Activated CD4-positive, alpha-beta T cell treated with anti-CD3 and anti-CD28 coated beads for 24 hours (primary cell): ENCODE measurements around the gene CHRNA9.

Experiments
- DNase-seq, 2 donors: peaks; one replicate each; pipeline ENCODE4 v3.0.0-alpha.2; 2020; ENCODE audit warnings: low read depth in 2 of 2

CHRNA9 gene

GRCh38 chr4:40340030-40340429 lies 4.9 kb downstream of the CHRNA9 start:
- no peak for DNase-seq

DNA sequence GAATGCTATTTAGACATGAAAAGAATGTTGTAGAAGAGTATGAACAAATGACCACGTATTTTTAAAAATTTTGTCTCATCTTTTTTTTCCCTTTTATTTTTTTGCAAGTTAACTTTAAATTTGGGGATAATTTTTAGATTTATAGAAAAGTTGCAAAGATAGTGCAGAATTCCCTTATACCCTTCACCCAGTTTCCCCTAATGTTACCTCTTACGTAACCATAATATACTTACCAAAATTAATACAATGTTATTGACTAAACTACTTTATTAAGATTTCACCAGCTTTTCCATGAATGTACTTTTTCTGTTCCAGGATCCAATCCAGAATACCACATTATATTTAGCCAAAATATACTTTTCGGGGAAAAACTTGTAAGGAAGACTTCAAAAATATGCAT lies 12.3 kb downstream of the CHRNA9 start:
- DNase-seq: no peak

- no peak for DNase-seq
Observed at GRCh38 chr4:40348000-40348399, 12.9 kb downstream of the CHRNA9 start.

- DNase-seq: no peak
Observed at GRCh38 chr4:40349561-40350198, 14.5 kb downstream of the CHRNA9 start.

DNA sequence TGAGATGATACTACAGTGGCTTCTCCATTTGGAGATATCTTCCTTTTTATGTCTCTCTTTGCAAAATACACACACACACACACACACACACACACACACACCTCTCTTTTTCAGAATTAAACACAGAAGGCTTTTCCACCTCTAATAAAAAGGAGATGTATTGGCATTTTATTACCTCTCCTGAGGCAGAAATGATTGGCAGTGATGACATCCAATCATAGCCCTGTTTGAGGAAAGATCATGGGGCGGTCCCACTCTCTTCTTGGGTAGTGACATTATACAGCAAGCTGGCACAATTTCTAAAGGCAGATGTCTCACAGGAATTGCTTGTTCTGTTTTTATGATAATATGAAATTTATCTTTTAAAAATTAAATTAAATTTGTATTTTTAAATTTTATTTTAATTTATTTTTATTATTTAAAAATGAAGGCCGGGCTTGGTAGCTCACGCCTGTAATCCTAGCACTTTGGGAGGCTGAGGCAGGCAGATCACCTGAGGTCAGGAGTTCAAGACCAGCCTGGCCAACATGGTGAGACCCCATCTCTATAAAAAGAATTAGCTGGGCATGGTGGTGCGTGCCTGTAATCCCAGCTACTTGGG lies 15.6 kb downstream of the CHRNA9 start:
- DNase-seq: no peak

GRCh38 chr4:40354158-40354557 lies 19.0 kb downstream of the CHRNA9 start:
- DNase-seq: no peak

GRCh38 chr4:40355131-40355530 lies 20.0 kb downstream of the CHRNA9 start:
- no peak for DNase-seq

DNA sequence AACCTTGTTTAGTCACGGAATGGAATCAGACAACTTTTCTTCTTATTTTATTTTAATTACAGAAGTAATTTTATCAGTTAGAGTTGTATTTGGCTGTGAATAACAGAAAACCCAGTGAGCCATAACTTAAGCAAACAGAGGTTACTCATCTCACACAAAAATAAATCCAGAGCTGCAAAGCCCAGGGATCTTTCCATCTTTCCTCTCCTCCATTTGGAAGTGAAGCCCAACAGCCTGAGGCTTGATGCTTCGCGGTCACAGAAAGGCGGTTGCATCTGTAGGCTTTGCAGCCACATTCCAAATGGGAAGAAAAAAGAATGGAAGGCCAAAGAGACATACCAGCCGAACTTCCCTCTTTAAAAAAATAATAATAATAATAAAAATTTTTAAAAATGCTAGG lies 22.6 kb downstream of the CHRNA9 start:
- DNase-seq: no peak

DNA sequence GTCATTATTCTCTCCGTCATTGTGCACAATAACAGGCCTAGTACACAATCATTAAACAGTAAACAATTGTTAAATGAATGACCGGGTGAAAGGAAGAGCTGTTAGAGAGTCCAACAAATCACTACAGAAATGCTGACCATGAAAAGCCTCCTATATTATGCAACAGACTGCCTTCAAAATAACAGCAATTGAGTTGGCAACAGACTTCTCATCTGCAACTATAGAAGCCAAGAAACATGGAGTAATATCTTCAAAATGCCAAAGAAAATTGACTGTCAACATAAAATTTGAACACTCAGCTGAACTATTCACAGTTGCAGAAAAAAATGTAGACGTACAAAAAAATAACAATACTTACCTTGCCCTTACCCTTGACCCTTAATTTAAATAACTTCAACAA lies 26.2 kb downstream of the CHRNA9 start:
- no peak for DNase-seq

DNA sequence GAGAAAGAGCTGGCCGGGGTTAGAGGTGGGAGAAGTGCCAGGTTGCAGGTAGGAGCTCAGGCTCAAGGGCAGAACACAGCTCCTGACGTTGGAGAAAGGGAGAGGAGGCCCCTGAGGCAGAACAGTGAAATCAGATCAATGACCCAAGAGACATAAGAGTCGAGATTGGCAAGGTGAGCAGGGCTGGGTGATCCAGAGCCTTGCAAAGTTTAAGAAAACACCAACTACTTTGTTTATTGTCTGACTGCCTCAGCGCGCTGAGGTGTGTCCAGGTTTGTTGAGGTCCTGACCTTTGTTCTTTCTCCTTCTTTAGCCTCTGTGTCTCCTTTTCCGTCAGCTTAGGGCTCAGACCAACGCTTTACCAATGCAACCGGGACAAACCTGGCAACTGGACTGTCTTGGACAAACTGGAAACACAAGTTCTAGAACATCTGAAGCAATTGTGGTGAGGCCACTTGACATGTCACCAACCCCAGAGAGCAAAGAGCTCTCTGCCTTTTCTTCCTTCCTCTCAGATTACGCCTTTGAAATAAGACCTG lies 28.3 kb downstream of the CHRNA9 start:
- no peak for DNase-seq

- no peak for DNase-seq
Observed at GRCh38 chr4:40363945-40364344, 28.8 kb downstream of the CHRNA9 start.

DNA sequence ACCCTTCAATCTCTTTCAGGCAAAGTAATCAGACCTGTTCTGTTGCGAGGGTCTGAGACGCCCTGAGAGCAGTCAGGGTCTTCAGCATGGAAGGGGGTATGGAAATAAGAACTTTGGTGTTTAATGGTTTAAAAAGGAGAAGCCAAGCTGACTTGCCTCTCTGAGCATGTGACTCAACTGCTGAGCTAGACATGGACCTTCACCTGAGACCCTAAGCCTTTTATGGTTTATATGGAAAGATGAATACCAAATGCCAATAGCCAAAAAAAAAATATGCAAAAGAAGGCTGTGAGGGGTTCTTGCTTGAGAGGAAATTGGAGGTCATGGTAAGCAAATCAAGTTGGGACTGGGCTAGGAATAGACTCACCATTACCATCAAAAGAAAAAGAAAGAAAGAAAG lies 30.6 kb downstream of the CHRNA9 start:
- no peak for DNase-seq

- DNase-seq: no peak
Observed at GRCh38 chr4:40367451-40367850, 32.3 kb downstream of the CHRNA9 start.

DNA sequence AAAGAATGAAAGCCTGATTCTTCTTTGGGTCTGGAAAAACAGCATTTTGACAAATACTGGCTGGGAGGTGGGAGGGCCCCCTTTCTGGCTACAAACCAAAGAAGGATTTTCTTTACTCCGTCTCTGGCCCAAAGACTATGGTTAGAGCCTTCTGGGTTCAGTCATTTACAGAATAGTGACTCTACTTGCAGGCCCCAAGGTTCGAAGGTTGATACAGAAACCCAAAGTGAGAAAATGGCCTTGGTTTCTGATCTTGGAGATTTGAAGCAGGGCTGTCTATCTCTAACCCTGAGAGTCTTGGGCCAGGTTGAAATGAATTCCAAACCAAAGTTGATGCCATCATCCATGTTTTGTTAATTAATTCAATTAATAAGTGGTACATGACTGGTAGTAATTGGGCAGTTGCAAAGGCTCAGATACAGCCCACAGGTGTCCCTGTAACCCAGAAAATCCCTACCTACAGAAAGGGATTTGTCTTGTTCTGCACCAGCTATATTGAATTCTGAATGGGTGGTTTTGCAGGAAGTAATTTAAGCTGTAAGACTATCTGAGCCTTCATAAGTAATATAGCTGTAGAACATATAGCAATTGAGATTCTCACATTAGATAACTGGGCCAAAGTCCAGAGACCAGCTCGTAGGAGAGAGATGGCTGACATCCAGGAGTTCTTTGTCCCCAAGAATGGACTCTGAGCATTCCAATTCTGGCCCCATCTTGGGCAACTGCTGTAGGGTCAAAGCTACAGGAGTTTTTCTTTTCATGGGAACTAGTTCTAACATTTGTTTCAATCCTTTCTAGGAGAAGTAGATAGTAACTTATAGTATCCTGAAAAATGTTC lies 34.5 kb downstream of the CHRNA9 start:
- no peak for DNase-seq

GRCh38 chr4:40372651-40373050 lies 37.5 kb downstream of the CHRNA9 start:
- DNase-seq: no peak

DNA sequence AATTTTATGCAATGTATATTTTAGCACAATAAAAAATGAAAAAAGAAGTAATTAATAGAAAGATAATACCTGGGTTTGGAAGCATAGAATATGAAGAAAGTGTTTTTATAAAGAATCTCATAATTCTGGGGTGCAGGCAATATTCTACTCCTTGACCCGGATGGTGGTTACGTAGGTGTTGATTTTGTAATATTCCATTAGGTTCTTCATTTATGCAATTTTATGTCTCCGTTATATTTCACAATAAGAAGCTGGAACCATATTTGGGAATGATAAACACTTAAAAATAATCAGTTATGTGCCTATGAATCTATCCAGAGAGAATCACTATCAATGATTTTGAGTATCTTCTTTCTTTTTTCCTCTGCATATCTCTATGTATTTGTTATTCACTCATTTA lies 38.5 kb downstream of the CHRNA9 start:
- no peak for DNase-seq

DNA sequence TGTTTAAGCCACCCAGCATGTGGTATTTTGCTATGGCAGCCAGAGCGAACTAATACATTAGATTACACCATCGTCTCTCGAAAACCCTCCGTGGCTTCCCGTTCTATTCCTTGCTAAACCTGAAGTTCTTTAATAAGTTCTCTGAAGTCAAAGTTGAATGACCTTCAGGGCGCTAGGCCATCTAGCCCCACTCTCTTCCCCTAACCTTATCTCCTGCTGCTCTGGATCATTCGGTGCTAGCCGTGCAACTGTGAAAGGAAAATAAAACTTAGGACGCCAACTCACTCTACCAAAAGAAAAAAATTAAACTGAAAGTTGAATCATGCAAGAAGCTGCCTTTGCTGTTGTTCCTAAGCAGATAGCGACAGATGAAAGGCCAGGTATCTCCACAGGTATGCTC lies 40.0 kb downstream of the CHRNA9 start:
- DNase-seq: no peak

DNA sequence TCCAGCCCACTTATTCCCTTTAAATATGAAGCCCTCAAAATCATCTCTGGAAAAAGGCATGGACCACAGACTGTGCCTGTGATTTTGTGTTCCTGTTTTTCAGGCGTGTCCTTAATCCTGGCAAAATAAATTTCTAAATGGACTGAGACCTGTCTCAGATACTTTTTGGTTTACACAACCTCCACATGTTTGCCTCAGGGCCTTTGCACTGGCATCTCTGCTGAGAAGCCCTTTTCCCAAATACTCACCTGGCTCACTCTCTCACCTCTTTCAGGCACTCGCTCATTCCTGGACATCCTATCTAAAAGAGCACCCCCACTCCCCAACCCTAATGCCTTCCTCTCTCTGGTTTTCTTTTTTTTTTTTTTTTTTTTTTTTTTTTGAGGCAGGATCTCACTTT lies 40.5 kb downstream of the CHRNA9 start:
- DNase-seq: no peak

GRCh38 chr4:40377512-40378365 lies 42.6 kb downstream of the CHRNA9 start:
- DNase-seq: no peak

DNA sequence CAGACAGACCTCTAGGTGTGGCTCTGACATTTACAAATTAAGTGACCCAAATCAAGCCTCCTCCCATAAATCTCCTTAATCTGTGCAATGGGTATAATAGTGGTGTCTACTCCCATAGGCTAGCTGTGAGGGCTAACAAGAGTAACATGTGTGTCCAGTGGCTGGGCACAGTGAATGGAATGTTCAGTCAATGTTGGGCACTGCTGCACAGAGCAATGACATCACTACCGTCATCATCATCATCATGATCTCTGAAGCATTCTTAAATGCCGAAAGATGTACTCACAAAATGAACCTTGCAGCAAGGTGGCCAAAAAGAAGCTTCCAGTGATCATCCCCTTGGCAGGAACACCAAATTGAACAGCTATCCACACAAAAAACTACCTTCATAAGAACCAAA lies 43.5 kb downstream of the CHRNA9 start:
- no peak for DNase-seq

GRCh38 chr4:40379248-40379647 lies 44.1 kb downstream of the CHRNA9 start:
- DNase-seq: no peak

- DNase-seq: no peak
Observed at GRCh38 chr4:40380647-40381046, 45.5 kb downstream of the CHRNA9 start.
